Activated B cell treated with CpG ODN at 0.5 μM for 24 hours (primary cell): ENCODE results near the gene CRACR2B. TPM values are rescaled to one million over a fixed set of nuclear protein-coding genes. Genes with fewer than 3 reads are reported as not detected.

Source experiments
- ATAC-seq: fragments of 200-7000 bp; cut with Tn5 transposase; one replicate; pipeline ENCODE4 v1.10.0; 2021; ENCODE audit warnings: low read depth, mild to moderate bottlenecking, moderate library complexity
- CTCF ChIA-PET: fragments of 350-600 bp; sonication (Branson Sonifier 250); formaldehyde crosslinking; loops from one replicate; lab custom pipeline; 2021; ENCODE audit warnings: antibody characterized with exemption; lab: Charles Lee
- POLR2A ChIA-PET: fragments of 350-600 bp; sonication (Branson Sonifier 250); formaldehyde crosslinking; loops from one replicate; lab custom pipeline; 2021; ENCODE audit warnings: antibody characterized with exemption; lab: Charles Lee
- DNase-seq: peaks from one replicate; pipeline ENCODE4 v3.0.0; 2022
- H3K27ac Mint-ChIP-seq: one replicate; pipeline ENCODE4 v1.8.0; 2020; ENCODE audit warnings: mixed read lengths
- H3K27me3 Mint-ChIP-seq: one replicate; pipeline ENCODE4 v1.8.0; 2021; ENCODE audit warnings: mixed read lengths
- H3K36me3 Mint-ChIP-seq: one replicate; pipeline ENCODE4 v1.8.0; 2021; ENCODE audit warnings: low read depth, mixed read lengths
- H3K4me1 Mint-ChIP-seq: one replicate; pipeline ENCODE4 v1.8.0; 2021; ENCODE audit warnings: mixed read lengths
- H3K4me3 Mint-ChIP-seq: one replicate; pipeline ENCODE4 v1.8.0; 2020; ENCODE audit warnings: mild to moderate bottlenecking, mixed read lengths
- H3K9me3 Mint-ChIP-seq: one replicate; pipeline ENCODE4 v1.8.0; 2020; ENCODE audit warnings: mixed read lengths
- CTCF ChIP-seq: fragments of 200-600 bp; IDR thresholded peaks from one replicate; pipeline ENCODE4 v1.8.0; 2022; ENCODE audit warnings: antibody characterized with exemption, mild to moderate bottlenecking
- intact Hi-C: fragments of 100-400 bp; cut with micrococcal nuclease; formaldehyde crosslinking; loops from one replicate; pipeline ENCODE4 v1.15.1; 2024
- total RNA-seq: library from RNA; stranded (reverse); gene quantifications from 2 replicates; pipeline ENCODE4 v1.2.3, GENCODE V29; 2022

CRACR2B gene
- total RNA-seq, 1 donor from 2014 or later, result 4.5 TPM

GRCh38 chr11:828506-829175 lies 922 bp downstream of the CRACR2B start:
- no peak for DNase-seq
- peaks cover 3% of the 10 kb centered on the region for H3K27me3 Mint-ChIP-seq
- H3K4me1 Mint-ChIP-seq, result peaks cover 44% of the 10 kb centered on the region
- POLR2A ChIA-PET, result interaction anchor here (0.5 to 8.3 kb wide), 8 partner anchors 10 to 81 kb away, joined by 3 to 104 read pairs (median 4); partner anchors contain the start of genes PNPLA2, POLR2L, RPLP2 and TSPAN4
- intact Hi-C loops, result no loop called here
- H3K27ac Mint-ChIP-seq, result no peak overlapping the region
- CTCF ChIA-PET, result no interaction called here
- peaks cover 14% of the 10 kb centered on the region for H3K36me3 Mint-ChIP-seq
- H3K4me3 Mint-ChIP-seq, result peak overlapping the region; percentile 71
- H3K9me3 Mint-ChIP-seq, result no peaks in the 10 kb centered on the region
- TF ChIP-seq CTCF, result no peak
- ATAC-seq, result no peak

GRCh38 chr11:829176-829846 lies 1.6 kb downstream of the CRACR2B start:
- no peak for ATAC-seq

GRCh38 chr11:829847-830294 lies 2.2 kb downstream of the CRACR2B start:
- peak overlapping the region; percentile 71 for H3K4me3 Mint-ChIP-seq
- no peak for TF ChIP-seq CTCF
- H3K27me3 Mint-ChIP-seq, result peaks cover 6% of the 10 kb centered on the region
- no peak overlapping the region for H3K27ac Mint-ChIP-seq
- ChIA-PET CTCF (no interaction called here), POLR2A (interaction anchor here (1.0 to 8.3 kb wide), 4 partner anchors 11 to 22 kb away, joined by 4 to 104 read pairs (median 7); partner anchors contain the start of genes PNPLA2, POLR2L and TSPAN4)
- peak; percentile 10 for ATAC-seq
- intact Hi-C loops, result loop anchor here (1.0 to 5.0 kb wide), 3 partner anchors 10 to 33 kb away; partner anchors contain the start of genes RPLP2 and SLC25A22
- peaks cover 7% of the 10 kb centered on the region for H3K36me3 Mint-ChIP-seq
- DNase-seq, result no peak
- H3K9me3 Mint-ChIP-seq, result no peaks in the 10 kb centered on the region
- H3K4me1 Mint-ChIP-seq, result peaks cover 52% of the 10 kb centered on the region

More at GRCh38 chr11:829176-829846, 1.6 kb downstream of the CRACR2B start:
- Mint-ChIP-seq H3K27me3 (peaks cover 6% of the 10 kb centered on the region), H3K9me3 (no peaks in the 10 kb centered on the region), H3K36me3 (peaks cover 9% of the 10 kb centered on the region), H3K4me1 (peaks cover 51% of the 10 kb centered on the region), H3K27ac (no peak overlapping the region), H3K4me3 (peak overlapping the region; percentile 71)
- CTCF ChIA-PET, result no interaction called here
- POLR2A ChIA-PET, result interaction anchor here (0.5 to 8.3 kb wide), 6 partner anchors 11 to 80 kb away, joined by 4 to 104 read pairs (median 4); partner anchors contain the start of genes PNPLA2, POLR2L, RPLP2 and TSPAN4
- intact Hi-C loops, result no loop called here
- no peak for DNase-seq
- TF ChIP-seq CTCF, result no peak

GRCh38 chr11:830295-831117 lies 2.8 kb downstream of the CRACR2B start:
- peak; percentile 65 for ATAC-seq
- CTCF ChIA-PET, result no interaction called here
- no peaks in the 10 kb centered on the region for H3K9me3 Mint-ChIP-seq
- peaks cover 52% of the 10 kb centered on the region for H3K4me1 Mint-ChIP-seq
- POLR2A ChIA-PET, result interaction anchor here (1.0 to 8.3 kb wide), 7 partner anchors 10 to 22 kb away, joined by 3 to 104 read pairs (median 4); partner anchors contain the start of genes PNPLA2, POLR2L, RPLP2 and TSPAN4
- TF ChIP-seq CTCF, result no peak
- peak; percentile 71 for DNase-seq
- H3K4me3 Mint-ChIP-seq, result peak overlapping the region; percentile 71
- peaks cover under 1% of the 10 kb centered on the region for H3K36me3 Mint-ChIP-seq
- peaks cover 6% of the 10 kb centered on the region for H3K27me3 Mint-ChIP-seq
- no peak overlapping the region for H3K27ac Mint-ChIP-seq
- intact Hi-C loops, result loop anchor here (1.0 to 5.0 kb wide), 3 partner anchors 10 to 33 kb away; partner anchors contain the start of genes RPLP2 and SLC25A22
